Mesenchymal stem cell (in vitro differentiated cells and primary cell): ENCODE results near the gene NLRP4.

Experiments used
- DNase-seq: peaks from one replicate; pipeline ENCODE4 v3.0.0-alpha.2; 2013
- H2AFZ ChIP-seq: one replicate; pipeline ENCODE4 v1.6.1; 2013; ENCODE audit warnings: low read depth, mild to moderate bottlenecking, control low read depth, inconsistent platforms, low read length, moderate library complexity
- H2AK5ac ChIP-seq: 2 replicates; pipeline ENCODE4 v1.6.1; 2013; ENCODE audit warnings: low read length, moderate library complexity, mild to moderate bottlenecking, inconsistent platforms; ENCODE audit not compliant: severe bottlenecking
- H2BK120ac ChIP-seq: one replicate; pipeline ENCODE4 v1.6.1; 2013; ENCODE audit warnings: low read depth, mild to moderate bottlenecking, inconsistent platforms, low read length, moderate library complexity
- H2BK12ac ChIP-seq, 2 experiments: one replicate each; pipeline ENCODE4 v1.6.1; 2013; ENCODE audit warnings: inconsistent platforms in 2 of 2, low read length in 2 of 2, mild to moderate bottlenecking in 2 of 2, moderate library complexity in 2 of 2, control low read depth in 1 of 2
- H2BK15ac ChIP-seq: one replicate; pipeline ENCODE4 v1.6.1; 2013; ENCODE audit warnings: mild to moderate bottlenecking, low read depth, inconsistent platforms; ENCODE audit not compliant: poor library complexity, severe bottlenecking
- H2BK5ac ChIP-seq: 2 replicates; pipeline ENCODE4 v1.6.1; 2013; ENCODE audit warnings: low read depth, mild to moderate bottlenecking, low read length, control low read depth, inconsistent platforms; ENCODE audit not compliant: poor library complexity, severe bottlenecking
- H3K14ac ChIP-seq, 2 experiments: one replicate each; pipeline ENCODE4 v1.6.1; 2013; ENCODE audit warnings: inconsistent platforms in 2 of 2, low read length in 2 of 2, control low read depth in 1 of 2, mild to moderate bottlenecking in 1 of 2, moderate library complexity in 1 of 2
- H3K18ac ChIP-seq, 2 experiments: one replicate each; pipeline ENCODE4 v1.6.1; 2013; ENCODE audit warnings: inconsistent platforms in 2 of 2, low read length in 2 of 2, control low read depth in 1 of 2, low read depth in 1 of 2, mild to moderate bottlenecking in 1 of 2
- H3K23ac ChIP-seq, 2 experiments: one replicate each; pipeline ENCODE4 v1.6.1; 2013; ENCODE audit warnings: inconsistent platforms in 2 of 2, low read length in 2 of 2, mild to moderate bottlenecking in 2 of 2, moderate library complexity in 2 of 2, control low read depth in 1 of 2
- H3K27ac ChIP-seq: 2 replicates; pipeline ENCODE4 v1.5.1; 2013; ENCODE audit warnings: mild to moderate bottlenecking, moderate library complexity, low read length, control low read depth, inconsistent platforms; ENCODE audit not compliant: poor library complexity, severe bottlenecking
- H3K27me3 ChIP-seq, 2 experiments: 2 replicates each; pipeline versions ENCODE4 v1.6.1 to v1.7.0; 2013; ENCODE audit warnings: low read length in 2 of 2, mild to moderate bottlenecking in 2 of 2, moderate library complexity in 2 of 2, control low read depth in 1 of 2, inconsistent platforms in 1 of 2; ENCODE audit not compliant: control insufficient read depth in 1 of 2, insufficient read depth in 1 of 2
- H3K36me3 ChIP-seq, 2 experiments: 2 replicates each; pipeline versions ENCODE4 v1.6.1 to v1.7.0; 2013; ENCODE audit warnings: low read length in 2 of 2, control low read depth in 1 of 2, inconsistent platforms in 1 of 2, low read depth in 1 of 2, mild to moderate bottlenecking in 1 of 2; ENCODE audit not compliant: insufficient read depth in 2 of 2, control insufficient read depth in 1 of 2
- H3K4ac ChIP-seq, 2 experiments: one replicate each; pipeline ENCODE4 v1.6.1; 2013; ENCODE audit warnings: inconsistent platforms in 2 of 2, low read length in 2 of 2, mild to moderate bottlenecking in 2 of 2, moderate library complexity in 2 of 2, control low read depth in 1 of 2, low read depth in 1 of 2
- H3K4me1 ChIP-seq: 2 replicates; pipeline ENCODE4 v1.6.1; 2013; ENCODE audit warnings: low read depth, low read length, control low read depth; ENCODE audit not compliant: control insufficient read depth, insufficient read depth
- H3K4me2 ChIP-seq: 2 replicates; pipeline ENCODE4 v1.6.1; 2013; ENCODE audit warnings: low read length, mild to moderate bottlenecking, inconsistent platforms; ENCODE audit not compliant: poor library complexity, severe bottlenecking
- H3K4me3 ChIP-seq, 2 experiments: 2 replicates each; pipeline versions ENCODE4 v1.5.1 to v1.7.0; 2013; ENCODE audit warnings: low read length in 2 of 2, mild to moderate bottlenecking in 2 of 2, control low read depth in 1 of 2, low read depth in 1 of 2; ENCODE audit not compliant: insufficient read depth in 1 of 2
- H3K79me1 ChIP-seq: replicated peaks from 2 replicates; pipeline ENCODE4 v1.6.1; 2013; ENCODE audit warnings: mild to moderate bottlenecking, control low read depth, low read length, inconsistent platforms; ENCODE audit not compliant: poor library complexity, severe bottlenecking
- H3K9ac ChIP-seq: 2 replicates; pipeline ENCODE4 v1.7.0; 2013; ENCODE audit warnings: mild to moderate bottlenecking, low read length, moderate library complexity
- H3K9me3 ChIP-seq: 2 replicates; pipeline ENCODE4 v1.7.0; 2013; ENCODE audit warnings: mild to moderate bottlenecking, low read length; ENCODE audit not compliant: control insufficient read depth
- H4K8ac ChIP-seq: one replicate; pipeline ENCODE4 v1.6.1; 2013; ENCODE audit warnings: inconsistent platforms, mild to moderate bottlenecking, low read length, moderate library complexity
- H4K91ac ChIP-seq: one replicate; pipeline ENCODE4 v1.6.1; 2013; ENCODE audit warnings: mild to moderate bottlenecking, low read length, inconsistent platforms
- WGBS: methylation state at CpG from one replicate; pipeline ENCODE4 v1.1.7; 2013; ENCODE audit warnings: mixed read lengths; 5-methylcytosine and 5-hydroxymethylcytosine counted together

Gene NLRP4

DNA sequence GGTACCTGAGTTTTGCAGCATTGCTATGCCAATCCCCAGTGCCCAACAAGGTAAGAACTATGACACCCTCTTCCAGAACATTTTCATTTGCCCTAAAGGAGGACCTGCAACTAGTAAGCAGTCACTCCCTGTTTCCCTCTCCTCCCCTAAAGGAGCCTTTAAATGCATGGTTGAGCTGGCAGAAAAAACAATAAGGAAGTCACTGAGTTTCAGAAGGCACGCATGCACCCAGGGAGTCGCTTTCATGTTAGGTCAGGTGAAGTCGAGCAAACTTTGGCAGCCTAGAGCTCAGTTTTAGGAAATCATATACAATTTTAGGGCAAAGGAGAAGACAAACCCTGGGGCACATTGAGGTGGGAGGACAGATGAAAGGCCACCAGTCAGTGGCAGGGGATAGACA lies 16.3 kb upstream of the NLRP4 start:
- no peaks in the 10 kb centered on the region for H3K79me1 ChIP-seq
- H4K91ac ChIP-seq, result no peak overlapping the region
- 47% methylated on average over 3 of the region's 3 CpGs for WGBS
- no peak overlapping the region for H3K27ac ChIP-seq
- H2AK5ac ChIP-seq, result no peak overlapping the region
- no peak overlapping the region for H2BK12ac ChIP-seq
- H3K14ac ChIP-seq, result no peak overlapping the region
- peaks cover 16% of the 10 kb centered on the region for H3K9me3 ChIP-seq
- no peak overlapping the region for H3K4ac ChIP-seq
- no peak overlapping the region for H2BK5ac ChIP-seq
- H2BK120ac ChIP-seq, result no peak overlapping the region
- H3K4me3 ChIP-seq, result no peak overlapping the region
- no peaks in the 10 kb centered on the region for H3K27me3 ChIP-seq
- no peak overlapping the region for H4K8ac ChIP-seq
- no peak overlapping the region for H2AFZ ChIP-seq
- H3K9ac ChIP-seq, result no peak overlapping the region
- no peak overlapping the region for H3K18ac ChIP-seq
- DNase-seq, result no peak
- H3K4me2 ChIP-seq, result no peak overlapping the region
- H2BK15ac ChIP-seq, result no peak overlapping the region
- H3K4me1 ChIP-seq, result no peaks in the 10 kb centered on the region
- H3K36me3 ChIP-seq, result no peaks in the 10 kb centered on the region
- no peak overlapping the region for H3K23ac ChIP-seq

DNA sequence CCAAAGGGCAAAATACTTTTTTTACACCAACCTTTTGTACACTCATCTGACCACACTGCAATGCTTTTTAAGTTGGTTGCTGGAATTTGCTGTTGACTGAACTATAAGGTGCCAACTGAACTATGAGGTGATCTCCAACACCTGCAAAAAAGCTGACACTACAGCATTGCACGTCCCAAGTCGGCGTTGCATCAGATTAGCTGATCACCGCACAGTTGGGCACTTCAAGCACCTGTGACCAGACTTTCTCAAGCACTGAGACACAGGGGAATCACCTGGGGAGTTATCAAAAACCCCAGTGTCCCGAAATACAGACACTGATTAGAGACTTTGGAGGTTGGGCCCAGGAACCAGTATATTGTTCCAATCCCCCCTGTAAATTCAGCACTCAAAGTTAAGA lies 5.7 kb upstream of the NLRP4 start:
- H3K18ac ChIP-seq, result no peak overlapping the region
- H3K4me1 ChIP-seq, result no peaks in the 10 kb centered on the region
- no peak overlapping the region for H3K23ac ChIP-seq
- H4K8ac ChIP-seq, result no peak overlapping the region
- no peak overlapping the region for H3K4me2 ChIP-seq
- no peaks in the 10 kb centered on the region for H3K79me1 ChIP-seq
- no peak overlapping the region for H2AK5ac ChIP-seq
- H2BK12ac ChIP-seq, result no peak overlapping the region
- H3K9me3 ChIP-seq, result peaks cover 10% of the 10 kb centered on the region
- no peak overlapping the region for H4K91ac ChIP-seq
- no peak overlapping the region for H3K4me3 ChIP-seq
- no peak for DNase-seq
- no peak overlapping the region for H2BK120ac ChIP-seq
- no peak overlapping the region for H3K14ac ChIP-seq
- no peak overlapping the region for H2BK15ac ChIP-seq
- H3K9ac ChIP-seq, result no peak overlapping the region
- no peak overlapping the region for H2BK5ac ChIP-seq
- no peak overlapping the region for H3K27ac ChIP-seq
- H3K4ac ChIP-seq, result no peak overlapping the region
- H2AFZ ChIP-seq, result no peak overlapping the region
- WGBS, result 83% methylated on average over 4 of the region's 5 CpGs
- H3K27me3 ChIP-seq, result no peaks in the 10 kb centered on the region
- no peaks in the 10 kb centered on the region for H3K36me3 ChIP-seq

DNA sequence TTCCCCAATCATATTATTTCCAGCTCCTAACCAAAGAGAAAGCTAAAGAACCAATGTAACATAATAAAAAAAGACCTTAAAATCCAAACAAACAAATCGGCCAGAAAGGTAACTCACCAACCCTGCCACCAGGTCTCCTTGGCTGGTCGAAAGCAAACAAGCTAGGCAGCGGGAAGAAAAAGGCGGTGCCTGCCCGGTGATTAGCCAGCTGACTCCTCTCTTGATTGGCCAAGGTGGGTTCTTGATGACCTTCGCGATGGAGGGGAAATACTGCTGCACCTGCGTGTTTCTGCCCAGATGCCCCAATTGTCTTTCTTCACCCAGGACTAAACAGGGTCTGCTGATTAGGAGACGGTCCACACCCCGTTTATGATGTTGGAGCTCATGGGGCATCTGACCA lies 4.5 kb upstream of the NLRP4 start, which contains the start of gene NLRP11:
NLRP11 (minus strand) TSS at position 154 of the 400 bp plus-strand sequence. CDS start 13,825 bp downstream, outside the sequence.
- no peak within 1 kb of the TSS for H2BK15ac ChIP-seq
- no peak within 1 kb of the TSS for H2BK5ac ChIP-seq
- no peak within 1 kb of the TSS for H3K23ac ChIP-seq
- H2AK5ac ChIP-seq, result no peak within 1 kb of the TSS
- H3K36me3 ChIP-seq, result no peaks in the 10 kb centered on the region
- H4K8ac ChIP-seq, result no peak within 1 kb of the TSS
- no peak within 1 kb of the TSS for H3K27ac ChIP-seq
- no peaks in the 10 kb centered on the region for H3K4me1 ChIP-seq
- no peak within 1 kb of the TSS for H3K4me3 ChIP-seq
- no peak within 1 kb of the TSS for H3K18ac ChIP-seq
- no peak within 1 kb of the TSS for H3K4ac ChIP-seq
- DNase-seq, result no peak
- no peak within 1 kb of the TSS for H3K9ac ChIP-seq
- H3K79me1 ChIP-seq, result no peaks in the 10 kb centered on the region
- H3K14ac ChIP-seq, result no peak within 1 kb of the TSS
- no peaks in the 10 kb centered on the region for H3K27me3 ChIP-seq
- no peak within 1 kb of the TSS for H2BK120ac ChIP-seq
- no peak within 1 kb of the TSS for H3K4me2 ChIP-seq
- H4K91ac ChIP-seq, result no peak within 1 kb of the TSS
- no peak within 1 kb of the TSS for H2AFZ ChIP-seq
- 82% methylated on average over 10 of the region's 10 CpGs for WGBS
- peaks cover 18% of the 10 kb centered on the region for H3K9me3 ChIP-seq
- no peak within 1 kb of the TSS for H2BK12ac ChIP-seq

DNA sequence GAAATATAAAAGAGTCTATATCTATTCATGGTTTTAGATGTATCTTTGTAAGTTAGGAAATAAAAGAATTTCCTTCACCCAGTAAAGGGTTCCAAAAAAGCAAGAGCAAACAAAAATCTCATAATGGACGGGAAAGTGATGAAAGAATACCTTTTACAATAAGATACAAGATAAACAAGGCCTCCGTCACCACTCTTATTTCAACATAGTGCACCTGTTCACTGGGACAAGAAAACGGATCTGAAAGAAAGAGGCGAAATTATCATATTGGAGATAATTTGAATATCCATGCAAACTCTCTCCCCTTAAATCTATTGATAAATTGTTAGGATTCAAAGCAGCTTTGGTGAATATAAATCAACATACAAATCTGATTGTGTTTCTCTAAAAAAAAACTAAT lies 3.7 kb upstream of the NLRP4 start:
- H3K27ac ChIP-seq, result no peak overlapping the region
- H3K14ac ChIP-seq, result no peak overlapping the region
- 60% methylated on average over 1 of the region's 4 CpGs for WGBS

More for the DNA sequence above, 3.7 kb upstream of the NLRP4 start:
- Histone ChIP-seq H2BK12ac (no peak overlapping the region), H3K79me1 (no peaks in the 10 kb centered on the region), H3K9me3 (peaks cover 19% of the 10 kb centered on the region), H4K91ac (no peak overlapping the region), H3K4me1 (no peaks in the 10 kb centered on the region), H3K27me3 (no peaks in the 10 kb centered on the region), H3K23ac (no peak overlapping the region), H2BK15ac (no peak overlapping the region), H4K8ac (no peak overlapping the region), H3K36me3 (no peaks in the 10 kb centered on the region), H3K18ac (no peak overlapping the region), H3K4ac (no peak overlapping the region), H3K4me3 (no peak overlapping the region), H3K4me2 (no peak overlapping the region), H2BK5ac (no peak overlapping the region), H2BK120ac (no peak overlapping the region), H2AFZ (no peak overlapping the region), H2AK5ac (no peak overlapping the region), H3K9ac (no peak overlapping the region)
- DNase-seq, result no peak
